ENCODE measurements around the gene INPP5D. TPM values are rescaled to one million over a fixed set of nuclear protein-coding genes. Genes with fewer than 3 reads are reported as not detected.

The INPP5D gene
- total RNA-seq, 2 experiments from 2014 or later = 50.9 to 51.0 TPM

DNA sequence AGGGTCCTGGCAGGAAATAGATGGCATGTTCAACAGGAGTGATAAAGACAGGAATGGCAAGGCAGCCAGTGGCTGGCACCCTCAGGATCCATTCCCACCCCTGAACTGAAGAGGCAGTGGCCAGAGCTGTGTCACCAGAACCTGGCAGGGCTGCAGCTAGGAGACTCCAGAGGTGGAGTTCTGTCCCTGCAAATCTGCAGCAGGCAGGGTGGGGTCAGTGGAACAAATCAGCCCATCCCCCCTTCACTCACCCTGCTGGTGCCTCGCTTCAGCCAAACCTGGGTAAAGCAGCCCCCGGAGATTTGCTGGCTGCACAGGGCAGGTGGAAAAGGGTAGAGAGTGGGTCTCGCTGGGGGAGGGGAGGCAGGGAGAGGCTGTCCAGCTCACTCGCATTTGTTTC, 12.7 kb downstream of the INPP5D start:
- H3K27ac Mint-ChIP-seq = no peak overlapping the region
- DNase-seq = no peak
- peaks cover 6% of the 10 kb centered on the region for H3K9me3 Mint-ChIP-seq
- CTCF ChIA-PET = no interaction called here
- H3K36me3 Mint-ChIP-seq (ENCODE audit: low read depth) = peaks cover 24% of the 10 kb centered on the region
- peaks cover 36% of the 10 kb centered on the region for H3K4me1 Mint-ChIP-seq (ENCODE audit: low read depth)
- intact Hi-C loops (cut with micrococcal nuclease) = no loop called here
- H3K27me3 Mint-ChIP-seq (ENCODE audit: low read depth) = no peaks in the 10 kb centered on the region
- H3K4me3 Mint-ChIP-seq = no peak overlapping the region

DNA sequence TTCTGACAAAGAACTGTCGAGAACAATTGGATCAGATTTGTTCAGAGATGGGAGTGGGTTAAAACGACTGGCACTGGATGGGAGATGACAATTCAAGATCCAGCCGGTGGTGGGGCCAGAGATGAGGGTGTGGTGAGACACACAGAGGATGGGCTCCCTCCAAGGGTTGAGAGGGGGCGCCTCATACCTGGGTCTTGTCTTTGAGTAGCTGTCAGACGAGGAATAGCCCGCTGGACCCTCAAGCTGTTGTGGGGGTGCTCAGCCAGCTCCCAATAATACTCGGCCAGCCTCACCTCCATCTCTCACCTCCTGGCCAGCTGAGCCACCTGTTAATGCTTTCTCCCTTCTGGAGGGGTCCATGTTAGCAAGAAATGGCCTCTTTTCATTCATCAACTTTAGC, 14.0 kb downstream of the INPP5D start:
- DNase-seq = no peak
- Mint-ChIP-seq H3K27me3 (ENCODE audit: low read depth) (no peaks in the 10 kb centered on the region), H3K4me3 (no peak overlapping the region), H3K9me3 (peaks cover 6% of the 10 kb centered on the region), H3K4me1 (ENCODE audit: low read depth) (peaks cover 32% of the 10 kb centered on the region), H3K27ac (no peak overlapping the region), H3K36me3 (ENCODE audit: low read depth) (peaks cover 29% of the 10 kb centered on the region)
- CTCF ChIA-PET = interaction anchor here (0.6 kb wide), 1 partner anchor 28 kb away, joined by 4 read pairs; no protein-coding TSS in a partner anchor
- intact Hi-C loops (cut with micrococcal nuclease) = no loop called here

DNA sequence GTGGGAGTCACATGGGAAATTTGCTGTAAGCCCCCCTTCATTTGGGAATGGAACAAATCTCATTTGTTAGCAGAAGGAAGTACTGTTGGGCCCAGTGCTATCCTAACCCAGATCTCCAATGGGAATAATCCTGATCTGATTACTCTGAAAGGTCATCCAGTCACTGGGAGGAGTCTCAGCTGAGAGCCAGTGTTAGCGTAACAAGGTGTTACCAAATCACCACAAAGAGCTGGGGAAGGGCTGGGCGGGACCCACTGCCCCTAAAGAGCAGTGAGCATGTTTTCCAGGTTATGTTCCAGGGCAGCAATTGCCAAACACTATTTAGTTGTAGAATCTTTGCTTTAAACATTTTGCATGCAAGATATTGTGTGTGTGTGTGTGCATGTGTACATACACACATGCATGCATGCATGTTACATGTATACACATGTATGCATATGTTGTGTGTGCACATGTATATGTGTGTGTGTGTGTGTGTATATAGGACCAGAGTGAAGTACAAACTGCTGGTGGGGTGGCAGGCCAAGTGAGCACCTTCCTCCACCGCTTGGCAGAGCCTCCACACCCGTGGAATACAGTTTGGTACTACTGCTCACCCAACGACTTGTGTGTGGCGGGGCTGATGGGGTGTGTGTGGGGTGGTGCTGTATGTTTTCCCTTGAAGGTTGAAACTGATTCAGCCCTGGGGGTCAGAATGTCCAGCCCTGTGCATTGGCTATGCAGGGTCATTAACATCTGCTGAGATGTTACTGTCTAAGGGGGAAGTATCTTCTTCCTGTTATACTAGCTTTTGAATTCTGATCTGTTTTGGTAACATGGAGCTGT, 15.2 kb downstream of the INPP5D start:
- peaks cover 6% of the 10 kb centered on the region for H3K9me3 Mint-ChIP-seq
- peaks cover 35% of the 10 kb centered on the region for H3K4me1 Mint-ChIP-seq (ENCODE audit: low read depth)
- H3K27ac Mint-ChIP-seq = no peak overlapping the region
- intact Hi-C loops (cut with micrococcal nuclease) = no loop called here
- peaks cover 33% of the 10 kb centered on the region for H3K36me3 Mint-ChIP-seq (ENCODE audit: low read depth)
- H3K4me3 Mint-ChIP-seq = no peak overlapping the region
- DNase-seq = no peak
- CTCF ChIA-PET = interaction anchor here (0.9 to 2.0 kb wide), 4 partner anchors 9 to 175 kb away, joined by 3 to 7 read pairs (median 6); partner anchors contain the start of gene INPP5D
- H3K27me3 Mint-ChIP-seq (ENCODE audit: low read depth) = no peaks in the 10 kb centered on the region

DNA sequence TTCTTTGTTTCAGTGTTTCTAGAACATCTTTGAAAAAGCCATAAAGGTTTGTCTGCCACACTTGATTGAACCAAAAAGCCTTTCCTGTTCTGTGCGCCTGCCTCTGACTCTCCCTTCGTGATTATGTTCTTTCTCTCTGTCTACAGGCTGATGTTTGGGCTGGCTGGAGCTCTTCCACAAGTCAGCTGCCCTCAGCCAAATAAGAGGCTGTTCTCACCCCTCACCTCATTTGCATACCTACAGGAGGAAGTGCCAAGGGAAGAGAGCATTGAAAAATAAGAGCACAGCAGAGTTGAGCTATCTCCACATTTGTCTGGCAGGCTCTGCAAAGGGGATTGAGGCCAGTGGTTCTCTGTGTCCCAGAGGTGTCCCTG, 15.8 kb downstream of the INPP5D start:
- Mint-ChIP-seq H3K9me3 (peaks cover 6% of the 10 kb centered on the region), H3K27ac (no peak overlapping the region), H3K4me3 (no peak overlapping the region), H3K27me3 (ENCODE audit: low read depth) (no peaks in the 10 kb centered on the region), H3K36me3 (ENCODE audit: low read depth) (peaks cover 33% of the 10 kb centered on the region), H3K4me1 (ENCODE audit: low read depth) (peaks cover 35% of the 10 kb centered on the region)
- CTCF ChIA-PET = interaction anchor here (0.5 to 2.0 kb wide), 5 partner anchors 8 to 367 kb away, joined by 3 to 7 read pairs (median 4); partner anchors contain the start of gene INPP5D
- intact Hi-C loops (cut with micrococcal nuclease) = no loop called here
- DNase-seq = peak; percentile 49

DNA sequence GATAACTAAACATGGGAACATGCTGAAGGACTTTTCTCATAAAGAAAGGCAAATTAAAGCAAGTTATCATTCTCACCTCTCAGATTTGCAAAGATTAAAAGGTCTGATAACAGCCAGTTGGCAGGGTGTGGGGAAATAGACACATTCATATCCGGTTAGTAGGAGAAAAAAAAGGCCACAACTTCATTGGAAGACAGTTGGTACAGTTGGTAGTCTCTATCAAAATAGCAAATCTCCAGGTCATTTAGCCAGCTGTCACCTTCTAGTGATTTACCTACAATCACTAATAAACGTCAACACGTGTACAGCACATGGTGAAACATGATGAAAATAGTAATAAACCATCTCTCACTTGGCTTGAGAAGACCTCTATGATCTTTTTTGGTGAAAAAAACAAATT, 16.6 kb downstream of the INPP5D start:
- Mint-ChIP-seq H3K9me3 (peaks cover 4% of the 10 kb centered on the region), H3K27me3 (ENCODE audit: low read depth) (no peaks in the 10 kb centered on the region), H3K4me3 (no peak overlapping the region), H3K4me1 (ENCODE audit: low read depth) (peaks cover 42% of the 10 kb centered on the region), H3K27ac (no peak overlapping the region), H3K36me3 (ENCODE audit: low read depth) (peaks cover 32% of the 10 kb centered on the region)
- CTCF ChIA-PET = interaction anchor here (1.5 to 2.1 kb wide), 4 partner anchors 16 to 173 kb away, joined by 4 to 12 read pairs (median 7); partner anchors contain the start of gene INPP5D
- no peak for DNase-seq
- intact Hi-C loops (cut with micrococcal nuclease) = no loop called here

GRCh38 chr2:233079473-233079877, 19.3 kb downstream of the INPP5D start:
- intact Hi-C loops (cut with micrococcal nuclease) = no loop called here
- H3K27ac Mint-ChIP-seq = peak overlapping the region; percentile 84
- peaks cover 62% of the 10 kb centered on the region for H3K4me1 Mint-ChIP-seq (ENCODE audit: low read depth)
- peak overlapping the region; percentile 49 for H3K4me3 Mint-ChIP-seq
- CTCF ChIA-PET = interaction anchor here (0.8 to 5.3 kb wide), 2 partner anchors 19 to 26 kb away, joined by 3 to 41 read pairs; partner anchors contain the start of gene INPP5D
- H3K36me3 Mint-ChIP-seq (ENCODE audit: low read depth) = peaks cover 27% of the 10 kb centered on the region
- H3K27me3 Mint-ChIP-seq (ENCODE audit: low read depth) = no peaks in the 10 kb centered on the region
- peaks cover 2% of the 10 kb centered on the region for H3K9me3 Mint-ChIP-seq
- peak; percentile 48 for DNase-seq

DNA sequence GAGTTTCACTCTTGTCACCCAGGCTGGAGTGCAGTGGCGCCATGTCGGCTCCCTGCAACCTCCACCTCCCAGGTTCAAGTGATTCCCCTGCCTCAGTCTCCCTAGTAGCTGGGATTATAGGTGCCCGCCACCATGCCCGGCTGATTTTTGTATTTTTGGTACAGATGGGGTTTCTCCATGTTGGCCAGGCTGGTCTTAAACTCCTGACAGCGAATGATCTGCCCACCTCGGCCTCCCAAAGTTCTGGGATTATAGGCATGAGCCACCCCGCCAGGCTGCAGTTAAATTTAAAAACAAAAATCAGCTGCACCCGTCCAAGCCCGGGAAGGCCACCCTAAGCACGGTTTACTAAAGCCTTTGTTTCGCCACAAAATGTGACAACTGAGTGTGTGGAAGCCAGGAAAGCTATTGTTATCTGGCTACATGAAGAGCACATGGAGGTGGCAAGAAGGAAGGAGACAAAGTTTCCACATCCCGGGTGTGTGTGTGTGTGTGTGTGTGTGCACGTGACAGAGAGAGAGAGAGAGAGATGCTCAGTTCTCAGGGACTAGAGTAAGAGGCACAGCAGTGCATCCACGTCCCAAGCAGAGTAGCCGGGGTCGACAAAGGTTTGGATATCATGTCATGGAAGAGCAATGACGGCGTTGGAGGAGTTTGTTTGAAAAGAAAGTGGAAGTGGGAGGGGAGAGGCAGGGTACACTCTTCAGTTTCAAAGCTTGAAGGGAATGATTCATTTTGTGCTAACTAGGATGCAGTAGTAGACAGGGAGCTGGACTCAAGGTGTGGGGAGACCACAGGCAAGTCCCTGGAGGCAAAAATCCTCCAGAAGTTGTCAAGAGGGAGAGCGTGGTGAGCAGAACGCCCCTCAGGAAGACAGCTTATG, 20.1 kb downstream of the INPP5D start:
- CTCF ChIA-PET = interaction anchor here (1.5 to 5.3 kb wide), 2 partner anchors 19 to 26 kb away, joined by 4 to 41 read pairs; partner anchors contain the start of gene INPP5D
- Mint-ChIP-seq H3K36me3 (ENCODE audit: low read depth) (peaks cover 30% of the 10 kb centered on the region), H3K4me3 (peak overlapping the region; percentile 61)

GRCh38 chr2:233080836-233081229, 20.7 kb downstream of the INPP5D start:
- intact Hi-C loops (cut with micrococcal nuclease) = loop anchor here (1.0 to 10.0 kb wide), 10 partner anchors 14 to 1411 kb away; partner anchors contain the start of genes DGKD and HJURP
- no peak for DNase-seq
- H3K4me3 Mint-ChIP-seq = peak overlapping the region; percentile 61
- peak overlapping the region; percentile 96 for H3K27ac Mint-ChIP-seq
- H3K36me3 Mint-ChIP-seq (ENCODE audit: low read depth) = peaks cover 37% of the 10 kb centered on the region
- no peaks in the 10 kb centered on the region for H3K27me3 Mint-ChIP-seq (ENCODE audit: low read depth)
- CTCF ChIA-PET = interaction anchor here (1.5 to 5.3 kb wide), 3 partner anchors 17 to 26 kb away, joined by 4 to 41 read pairs (median 7); partner anchors contain the start of gene INPP5D
- H3K4me1 Mint-ChIP-seq (ENCODE audit: low read depth) = peaks cover 76% of the 10 kb centered on the region
- H3K9me3 Mint-ChIP-seq = peaks cover 2% of the 10 kb centered on the region

More for the DNA sequence above, 20.1 kb downstream of the INPP5D start:
- peaks cover 2% of the 10 kb centered on the region for H3K9me3 Mint-ChIP-seq
- H3K27ac Mint-ChIP-seq = peak overlapping the region; percentile 96
- no peaks in the 10 kb centered on the region for H3K27me3 Mint-ChIP-seq (ENCODE audit: low read depth)
- peak; percentile 58 for DNase-seq
- intact Hi-C loops (cut with micrococcal nuclease) = loop anchor here (5.0 to 10.0 kb wide), 6 partner anchors 272 to 1412 kb away; partner anchors contain the start of genes DGKD and HJURP
- peaks cover 70% of the 10 kb centered on the region for H3K4me1 Mint-ChIP-seq (ENCODE audit: low read depth)

GRCh38 chr2:233081232-233081730, 21.1 kb downstream of the INPP5D start:
- CTCF ChIA-PET = interaction anchor here (1.3 to 5.3 kb wide), 5 partner anchors 17 to 51 kb away, joined by 3 to 41 read pairs (median 4); partner anchors contain the start of gene INPP5D
- Mint-ChIP-seq H3K27me3 (ENCODE audit: low read depth) (no peaks in the 10 kb centered on the region), H3K4me3 (peak overlapping the region; percentile 60), H3K9me3 (peaks cover 2% of the 10 kb centered on the region), H3K4me1 (ENCODE audit: low read depth) (peaks cover 80% of the 10 kb centered on the region), H3K27ac (peak overlapping the region; percentile 96), H3K36me3 (ENCODE audit: low read depth) (peaks cover 37% of the 10 kb centered on the region)
- intact Hi-C loops (cut with micrococcal nuclease) = loop anchor here (1.0 to 10.0 kb wide), 10 partner anchors 14 to 1411 kb away; partner anchors contain the start of genes DGKD and HJURP
- DNase-seq = peak; percentile 91

DNA sequence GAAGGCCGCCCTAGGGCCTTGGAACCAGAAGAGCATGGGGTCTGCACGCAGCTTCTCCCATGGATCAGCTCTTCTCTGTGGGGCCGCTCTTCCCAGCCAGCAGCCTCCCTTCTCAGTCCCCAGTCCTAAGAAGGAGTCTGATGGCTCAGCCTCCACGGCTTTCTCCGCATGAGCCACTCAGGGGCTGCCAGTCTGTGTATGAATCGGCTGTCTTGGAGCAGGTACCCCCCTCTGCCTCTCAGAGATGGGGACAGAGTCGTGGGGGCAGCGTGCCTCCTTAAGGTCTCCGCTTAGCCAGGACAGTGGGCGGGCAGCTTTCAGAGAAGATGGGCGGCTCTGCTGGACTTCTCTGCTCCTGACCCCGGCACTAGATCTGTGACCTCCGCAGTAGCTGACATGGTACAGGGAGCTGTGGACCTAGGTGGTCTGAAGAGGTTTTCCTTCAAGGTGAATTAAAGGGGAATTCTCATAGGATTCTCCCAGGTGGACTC, 21.6 kb downstream of the INPP5D start:
- Mint-ChIP-seq H3K36me3 (ENCODE audit: low read depth) (peaks cover 35% of the 10 kb centered on the region), H3K9me3 (peaks cover 2% of the 10 kb centered on the region), H3K27me3 (ENCODE audit: low read depth) (no peaks in the 10 kb centered on the region), H3K4me1 (ENCODE audit: low read depth) (peaks cover 85% of the 10 kb centered on the region), H3K4me3 (peak overlapping the region; percentile 60), H3K27ac (peak overlapping the region; percentile 96)
- DNase-seq = no peak
- intact Hi-C loops (cut with micrococcal nuclease) = loop anchor here (1.0 to 10.0 kb wide), 13 partner anchors 14 to 1411 kb away; partner anchors contain the start of genes ATG16L1, DGKD and HJURP
- CTCF ChIA-PET = interaction anchor here (0.9 to 5.3 kb wide), 8 partner anchors 18 to 51 kb away, joined by 3 to 41 read pairs (median 4); partner anchors contain the start of gene INPP5D

DNA sequence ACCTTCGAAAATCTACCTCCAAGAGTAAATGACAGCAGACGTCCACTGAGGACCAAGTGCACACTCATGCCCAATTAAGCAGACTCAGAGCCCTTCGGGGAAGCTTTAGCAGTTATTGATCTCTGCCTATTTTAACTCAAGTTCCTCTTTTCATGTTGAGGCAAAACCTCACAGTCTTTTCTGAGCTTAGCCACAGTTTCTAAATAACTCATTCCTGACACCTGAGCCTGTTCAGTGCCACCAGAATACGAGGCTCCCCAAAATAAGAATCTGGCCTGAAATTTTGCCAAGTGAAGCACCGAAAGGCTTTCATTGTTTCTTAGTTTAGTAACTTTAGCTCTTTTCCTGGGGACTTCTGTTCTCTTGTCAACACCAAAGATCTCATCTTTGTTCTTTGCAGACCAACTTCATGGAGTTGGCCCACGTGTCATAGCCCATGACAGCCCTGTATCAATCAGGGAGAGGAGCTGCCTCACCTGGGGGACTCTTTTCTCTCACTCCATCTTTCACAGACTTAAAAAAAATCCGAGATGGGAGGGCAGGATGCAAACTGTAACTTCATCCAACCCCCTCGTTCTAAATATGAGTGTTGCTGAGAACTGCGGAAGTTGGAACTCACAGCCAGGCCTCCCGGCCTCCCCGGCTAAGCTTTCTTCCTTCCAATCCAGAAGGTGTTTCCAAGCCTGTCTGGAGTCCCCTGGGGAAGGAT, 22.2 kb downstream of the INPP5D start:
- Mint-ChIP-seq H3K4me3 (peak overlapping the region; percentile 60), H3K9me3 (peaks cover 2% of the 10 kb centered on the region), H3K27me3 (ENCODE audit: low read depth) (no peaks in the 10 kb centered on the region), H3K4me1 (ENCODE audit: low read depth) (peaks cover 88% of the 10 kb centered on the region), H3K36me3 (ENCODE audit: low read depth) (peaks cover 36% of the 10 kb centered on the region), H3K27ac (peak overlapping the region; percentile 96)
- CTCF ChIA-PET = interaction anchor here (0.7 to 5.3 kb wide), 9 partner anchors 9 to 159 kb away, joined by 3 to 41 read pairs (median 4); partner anchors contain the start of gene INPP5D
- intact Hi-C loops (cut with micrococcal nuclease) = loop anchor here (1.0 to 10.0 kb wide), 9 partner anchors 32 to 1410 kb away; partner anchors contain the start of genes ATG16L1, DGKD and HJURP
- DNase-seq = peak; percentile 54

All from activated naive CD4-positive, alpha-beta T cell treated with anti-CD3 and anti-CD28 coated beads for 36 hours (primary cell).